Keratinocyte (primary cell): ENCODE measurements around the gene SMOC1. TPM values are rescaled to one million over a fixed set of nuclear protein-coding genes. Genes with fewer than 3 reads are reported as not detected.

ENCODE experiments used
- DNase-seq: peaks from one replicate; pipeline ENCODE4 v3.0.0-alpha.2; 2011; ENCODE audit warnings: low read depth, missing footprints, low spot score
- FAIRE-seq: peaks from 2 replicates; lab custom pipeline; 2011; peaks lifted over from hg19 to GRCh38; lab: Jason Lieb, UNC
- H2AFZ ChIP-seq: 2 replicates; pipeline ENCODE4 v1.6.0; 2012; ENCODE audit warnings: low read length, control low read depth, inconsistent platforms; ENCODE audit not compliant: control insufficient read depth
- H3K27ac ChIP-seq: 2 replicates; pipeline ENCODE4 v1.5.1; 2011; ENCODE audit warnings: low read length; ENCODE audit not compliant: control insufficient read depth, insufficient read depth
- H3K27me3 ChIP-seq: 3 replicates; pipeline ENCODE4 v1.6.0; 2011; ENCODE audit warnings: low read length; ENCODE audit not compliant: control insufficient read depth, insufficient read depth; ENCODE audit errors: extremely low read depth
- H3K36me3 ChIP-seq, 2 experiments: 2 replicates in 1 of 2; 3 replicates in 1 of 2; pipeline ENCODE4 v1.5.1; 2011; ENCODE audit warnings: low read length in 2 of 2, mild to moderate bottlenecking in 1 of 2; ENCODE audit not compliant: control insufficient read depth in 2 of 2, insufficient read depth in 2 of 2; ENCODE audit errors: extremely low read depth in 1 of 2
- H3K4me1 ChIP-seq: 3 replicates; pipeline ENCODE4 v1.5.1; 2011; ENCODE audit warnings: low read length; ENCODE audit not compliant: control insufficient read depth, insufficient read depth; ENCODE audit errors: extremely low read depth
- H3K4me2 ChIP-seq: 3 replicates; pipeline ENCODE4 v1.6.0; 2011; ENCODE audit warnings: low read depth, low read length; ENCODE audit not compliant: control insufficient read depth, insufficient read depth; ENCODE audit errors: extremely low read depth
- H3K4me3 ChIP-seq, 3 experiments: fragments of 200-600 bp in 1 of 3; sonication (generic) in 1 of 3; 2 replicates in 2 of 3; 3 replicates in 1 of 3; pipeline ENCODE4 v1.5.1; 2011 to 2016; ENCODE audit warnings: low read length in 3 of 3, mild to moderate bottlenecking in 3 of 3, control low read depth in 2 of 3, inconsistent platforms in 1 of 3, low read depth in 1 of 3, mixed read lengths in 1 of 3, mixed run types in 1 of 3, moderate library complexity in 1 of 3; ENCODE audit not compliant: control insufficient read depth in 2 of 3, insufficient read depth in 2 of 3; ENCODE audit errors: extremely low read depth in 1 of 3
- H3K79me2 ChIP-seq: 2 replicates; pipeline ENCODE4 v1.6.0; 2012; ENCODE audit warnings: low read length; ENCODE audit not compliant: control insufficient read depth, insufficient read depth
- H3K9ac ChIP-seq: 3 replicates; pipeline ENCODE4 v1.6.0; 2011; ENCODE audit warnings: low read length; ENCODE audit not compliant: control insufficient read depth, insufficient read depth; ENCODE audit errors: extremely low read depth
- H3K9me1 ChIP-seq: 3 replicates; pipeline ENCODE4 v1.6.0; 2011; ENCODE audit warnings: low read length; ENCODE audit not compliant: control insufficient read depth, insufficient read depth; ENCODE audit errors: extremely low read depth
- H3K9me3 ChIP-seq: 2 replicates; pipeline ENCODE4 v1.5.1; 2012; ENCODE audit warnings: low read depth, low read length; ENCODE audit not compliant: control insufficient read depth
- H4K20me1 ChIP-seq: 3 replicates; pipeline ENCODE4 v1.6.0; 2011; ENCODE audit warnings: low read length; ENCODE audit not compliant: control insufficient read depth, insufficient read depth; ENCODE audit errors: extremely low read depth
- EZH2 ChIP-seq: IDR thresholded peaks from one replicate; pipeline ENCODE4 v1.6.1; 2012; ENCODE audit warnings: inconsistent platforms, mild to moderate bottlenecking, low read length, moderate library complexity
- dilution Hi-C: fragments of 300-500 bp; cut with MboI; formaldehyde crosslinking; loops from one replicate; pipeline ENCODE4 v1.7.0; 2020; ENCODE audit warnings: low sequenced_read_pairs; ENCODE audit not compliant: extremely low pct_ligation_motif_present
- polyA plus RNA-seq, 5 experiments: library from polyadenylated mRNA; depleted of rRNA in 3 of 5; stranded (reverse) in 3 of 5; stranded (forward) in 1 of 5; unstranded in 1 of 5; fragments of >200 nt; gene quantifications; 1 replicate in 1 of 5; 2 replicates in 3 of 5; 3 replicates in 1 of 5; pipeline versions ENCODE4 v1.2.1 to v1.2.3, GENCODE V29; 2011 to 2012; ENCODE audit warnings: missing spikeins in 2 of 5, low read depth in 1 of 5, low replicate concordance in 1 of 5
- TF ChIP-seq, protein P1 (sequence below), 3 experiments: IDR thresholded peaks in 1 of 3; conservative IDR thresholded peaks in 1 of 3; optimal IDR thresholded peaks in 1 of 3; 2 replicates in 2 of 3; 3 replicates in 1 of 3; pipeline versions ENCODE3 to v1.5.1; 2011; ENCODE audit warnings: low read length in 3 of 3, mild to moderate bottlenecking in 3 of 3, moderate library complexity in 2 of 3, control low read depth in 1 of 3, inconsistent platforms in 1 of 3; ENCODE audit not compliant: insufficient read depth in 2 of 3; ENCODE audit errors: extremely low read depth in 1 of 3

Gene SMOC1
- polyA plus RNA-seq, 1 donor (not counting 4 experiments of a cell fraction or from before 2014, with no cell fraction given), result 6.0 TPM

DNA sequence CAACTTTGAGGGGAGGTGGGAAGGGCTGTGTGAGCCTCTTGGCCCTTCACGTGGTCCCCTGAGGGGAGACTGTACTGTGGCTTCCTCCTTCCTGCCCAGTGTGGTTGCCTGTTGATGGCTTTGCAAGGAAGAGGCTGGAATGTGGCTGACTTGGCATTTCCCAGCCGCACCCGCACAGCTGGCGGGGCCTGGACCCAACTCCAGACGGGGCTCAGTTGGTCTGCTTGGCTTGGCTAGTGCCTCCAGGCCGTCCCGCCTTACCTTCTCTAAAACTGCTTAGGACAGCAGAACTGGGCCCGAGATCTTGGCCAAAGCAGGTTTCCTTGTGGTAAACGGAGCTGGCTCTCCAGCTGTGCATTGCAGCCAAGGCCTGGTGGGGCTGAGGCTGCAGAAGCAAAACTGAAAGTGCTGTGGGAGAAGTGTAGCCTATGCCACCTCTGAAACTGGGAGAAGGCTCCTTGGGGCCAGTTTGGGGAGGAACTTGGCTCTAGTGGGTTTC lies 139.5 kb downstream of the SMOC1 start:
- Histone ChIP-seq H4K20me1 (no peaks in the 10 kb centered on the region), H3K9me3 (no peaks in the 10 kb centered on the region), H3K4me2 (peak overlapping the region; percentile 38), H3K9me1 (no peaks in the 10 kb centered on the region), H3K27me3 (no peaks in the 10 kb centered on the region), H3K4me1 (peaks cover 17% of the 10 kb centered on the region), H3K27ac (no peak overlapping the region), H3K79me2 (no peaks in the 10 kb centered on the region), H3K36me3 (no peaks in the 10 kb centered on the region), H2AFZ (peak overlapping the region; percentile 73), H3K9ac (no peak overlapping the region), H3K4me3 (peak overlapping the region in 1 of 3 experiments; percentile 7)
- dilution Hi-C loops, result no loop called here
- TF ChIP-seq EZH2, result no peak
- TF ChIP-seq, protein P1, sequence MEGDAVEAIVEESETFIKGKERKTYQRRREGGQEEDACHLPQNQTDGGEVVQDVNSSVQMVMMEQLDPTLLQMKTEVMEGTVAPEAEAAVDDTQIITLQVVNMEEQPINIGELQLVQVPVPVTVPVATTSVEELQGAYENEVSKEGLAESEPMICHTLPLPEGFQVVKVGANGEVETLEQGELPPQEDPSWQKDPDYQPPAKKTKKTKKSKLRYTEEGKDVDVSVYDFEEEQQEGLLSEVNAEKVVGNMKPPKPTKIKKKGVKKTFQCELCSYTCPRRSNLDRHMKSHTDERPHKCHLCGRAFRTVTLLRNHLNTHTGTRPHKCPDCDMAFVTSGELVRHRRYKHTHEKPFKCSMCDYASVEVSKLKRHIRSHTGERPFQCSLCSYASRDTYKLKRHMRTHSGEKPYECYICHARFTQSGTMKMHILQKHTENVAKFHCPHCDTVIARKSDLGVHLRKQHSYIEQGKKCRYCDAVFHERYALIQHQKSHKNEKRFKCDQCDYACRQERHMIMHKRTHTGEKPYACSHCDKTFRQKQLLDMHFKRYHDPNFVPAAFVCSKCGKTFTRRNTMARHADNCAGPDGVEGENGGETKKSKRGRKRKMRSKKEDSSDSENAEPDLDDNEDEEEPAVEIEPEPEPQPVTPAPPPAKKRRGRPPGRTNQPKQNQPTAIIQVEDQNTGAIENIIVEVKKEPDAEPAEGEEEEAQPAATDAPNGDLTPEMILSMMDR (optimal IDR thresholded peaks at IDR 0.05 in 1 of 3, IDR thresholded peaks at IDR 0.05 in 1 of 3, conservative IDR thresholded peaks at IDR 0.05 in 1 of 3; ENCODE audit: extremely low read depth in 1 of 3, insufficient read depth in 2 of 3, low read length in 3 of 3), result no peak
- peak; percentile 59 for FAIRE-seq
- no peak for DNase-seq

DNA sequence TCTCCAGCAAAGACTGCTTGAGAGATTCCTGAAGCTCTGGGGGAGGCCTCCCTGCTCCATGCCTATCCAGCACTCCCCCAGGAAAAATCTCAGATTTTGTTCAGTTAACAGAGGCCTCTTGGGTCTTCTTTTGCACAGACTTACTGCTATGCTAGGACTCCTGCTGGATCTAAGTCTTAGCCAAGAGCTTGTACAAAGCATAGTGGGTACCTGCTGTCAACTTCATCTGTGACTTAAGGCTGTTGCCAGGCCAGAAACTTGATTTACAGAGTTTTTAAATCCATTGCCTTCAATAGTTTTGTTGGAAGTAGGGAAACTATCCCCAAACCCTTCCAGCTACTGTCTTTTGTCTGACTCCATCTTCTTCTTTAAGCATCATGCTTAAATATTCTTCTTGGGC lies 140.5 kb downstream of the SMOC1 start:
- no peak for FAIRE-seq
- no peak overlapping the region for H2AFZ ChIP-seq

More for the DNA sequence above, 140.5 kb downstream of the SMOC1 start:
- H3K4me1 ChIP-seq, result peaks cover 17% of the 10 kb centered on the region
- no peaks in the 10 kb centered on the region for H3K9me1 ChIP-seq
- no peak for TF ChIP-seq EZH2
- TF ChIP-seq, protein P1 (optimal IDR thresholded peaks at IDR 0.05 in 1 of 3, IDR thresholded peaks at IDR 0.05 in 1 of 3, conservative IDR thresholded peaks at IDR 0.05 in 1 of 3; ENCODE audit: extremely low read depth in 1 of 3, insufficient read depth in 2 of 3, low read length in 3 of 3), result no peak
- no peak for DNase-seq
- H3K27ac ChIP-seq, result no peak overlapping the region
- H3K79me2 ChIP-seq, result no peaks in the 10 kb centered on the region
- no peak overlapping the region for H3K4me3 ChIP-seq
- no peaks in the 10 kb centered on the region for H4K20me1 ChIP-seq
- H3K9ac ChIP-seq, result no peak overlapping the region
- no peaks in the 10 kb centered on the region for H3K36me3 ChIP-seq
- H3K9me3 ChIP-seq, result no peaks in the 10 kb centered on the region
- H3K27me3 ChIP-seq, result no peaks in the 10 kb centered on the region
- dilution Hi-C loops, result no loop called here
- H3K4me2 ChIP-seq, result no peak overlapping the region
